Tibial nerve (tissue), 4 donors: Measurements from ENCODE around the gene CREB3. TPM values are rescaled to one million over a fixed set of nuclear protein-coding genes. Genes with fewer than 3 reads are reported as not detected.

Source experiments
- DNase-seq, 2 donors: peaks; one replicate each; pipeline ENCODE4 v3.0.0-alpha.2; 2019; ENCODE audit warnings: low spot score in 2 of 2
- H3K27ac ChIP-seq, 4 donors: fragments of 200-600 bp; sonication (generic) in 3 of 4; one replicate each; pipeline ENCODE4 v1.5.1; 2017 to 2019; ENCODE audit warnings: mild to moderate bottlenecking in 1 of 4
- H3K27me3 ChIP-seq, 2 donors: fragments of 200-600 bp; sonication (generic) in 1 of 2; one replicate each; pipeline versions ENCODE4 v1.5.1 to v1.6.0; 2017 to 2019
- H3K36me3 ChIP-seq, 3 donors: fragments of 200-600 bp; sonication (generic); one replicate each; pipeline ENCODE4 v1.5.1; 2018 to 2019
- H3K4me1 ChIP-seq, 4 donors: fragments of 200-600 bp; sonication (generic) in 3 of 4; one replicate each; pipeline ENCODE4 v1.5.1; 2017 to 2019
- H3K4me3 ChIP-seq, 4 donors: fragments of 200-600 bp; sonication (generic) in 3 of 4; one replicate each; pipeline ENCODE4 v1.5.1; 2017 to 2019; ENCODE audit warnings: mild to moderate bottlenecking in 1 of 4, moderate library complexity in 1 of 4
- H3K9me3 ChIP-seq, 4 donors: fragments of 200-600 bp; sonication (generic) in 3 of 4; one replicate each; pipeline ENCODE4 v1.5.1; 2017 to 2019
- CTCF ChIP-seq, 5 experiments: fragments of 200-600 bp in 3 of 5; fragments of 450-650 bp in 2 of 5; sonication (generic) in 3 of 5; IDR thresholded peaks; one replicate each; pipeline ENCODE4 v1.5.1; 2016 to 2019; ENCODE audit warnings: antibody characterized with exemption in 5 of 5, mild to moderate bottlenecking in 3 of 5, moderate library complexity in 2 of 5
- EP300 ChIP-seq, 2 donors: sonication (generic); formaldehyde crosslinking; IDR thresholded peaks; one replicate each; pipeline ENCODE4 v1.6.1; 2017; ENCODE audit warnings: antibody characterized with exemption in 2 of 2, mild to moderate bottlenecking in 1 of 2
- POLR2A ChIP-seq, 2 donors: fragments of 450-650 bp; IDR thresholded peaks; one replicate each; pipeline ENCODE4 v1.6.1; 2017; ENCODE audit warnings: antibody characterized with exemption in 2 of 2, mild to moderate bottlenecking in 2 of 2, moderate library complexity in 2 of 2
- WGBS, 2 donors: methylation state at CpG; one replicate each; pipeline ENCODE4 v1.1.5; 2018; 5-methylcytosine and 5-hydroxymethylcytosine counted together
- total RNA-seq, 4 donors: library from RNA; depleted of rRNA; stranded (reverse); fragments of >200 nt; gene quantifications; one replicate each; pipeline ENCODE4 v1.1.0, GENCODE V29; 2016

CREB3 gene
- total RNA-seq, 4 donors from 2014 or later: 41.6 to 70.1 (median 53.5) TPM

GRCh38 chr9:35756275-35757225 lies 24.1 kb downstream of the CREB3 start:
- WGBS, 2 donors: 16 to 18% methylated on average over 19 to 32 of the region's 48 CpGs
- H3K27ac ChIP-seq: peak overlapping the region; percentile 68 to 88 (median 84)
- H3K27me3 ChIP-seq: no peaks in the 10 kb centered on the region
- no peak for TF ChIP-seq POLR2A (IDR thresholded peaks at IDR 0.05)
- peak; percentile 47 to 72 (median 61) for TF ChIP-seq CTCF (IDR thresholded peaks at IDR 0.05)
- TF ChIP-seq EP300 (IDR thresholded peaks at IDR 0.05): no peak
- peak overlapping the region; percentile 37 to 64 (median 54) for H3K4me3 ChIP-seq
- peaks cover 0 to 55% (median 15%) of the 10 kb centered on the region in 4 donors for H3K4me1 ChIP-seq
- peak in 1 of 2 donors; percentile 41 for DNase-seq
- H3K9me3 ChIP-seq: no peaks in the 10 kb centered on the region
- peaks cover 0 to 40% (median 24%) of the 10 kb centered on the region in 3 donors for H3K36me3 ChIP-seq

GRCh38 chr9:35757226-35757891 lies 24.9 kb downstream of the CREB3 start:
- no peaks in the 10 kb centered on the region for H3K27me3 ChIP-seq
- peaks cover 0 to 32% (median 16%) of the 10 kb centered on the region in 3 donors for H3K36me3 ChIP-seq
- TF ChIP-seq EP300 (IDR thresholded peaks at IDR 0.05) (no peak), CTCF (IDR thresholded peaks at IDR 0.05) (no peak), POLR2A (IDR thresholded peaks at IDR 0.05) (no peak)
- 3% methylated on average over 19 to 20 of the region's 20 CpGs for WGBS, 2 donors
- no peaks in the 10 kb centered on the region for H3K9me3 ChIP-seq
- peak overlapping the region; percentile 68 to 88 (median 84) for H3K27ac ChIP-seq
- peaks cover 0 to 55% (median 15%) of the 10 kb centered on the region in 4 donors for H3K4me1 ChIP-seq
- peak overlapping the region; percentile 37 to 64 (median 54) for H3K4me3 ChIP-seq
- DNase-seq: no peak

- Histone ChIP-seq H3K27me3 (no peaks in the 10 kb centered on the region), H3K27ac (peak overlapping the region in 3 of 4 donors; percentile 82 to 88 (median 86)), H3K4me1 (peaks cover 0 to 55% (median 15%) of the 10 kb centered on the region in 4 donors), H3K4me3 (peak overlapping the region in 3 of 4 donors; percentile 37 to 64 (median 55)), H3K9me3 (no peaks in the 10 kb centered on the region), H3K36me3 (peaks cover 0 to 27% (median 10%) of the 10 kb centered on the region in 3 donors)
- TF ChIP-seq POLR2A (IDR thresholded peaks at IDR 0.05): no peak
- TF ChIP-seq CTCF (IDR thresholded peaks at IDR 0.05): no peak
- no peak for TF ChIP-seq EP300 (IDR thresholded peaks at IDR 0.05)
- DNase-seq: no peak
Measured at GRCh38 chr9:35757892-35758275, 25.4 kb downstream of the CREB3 start.

GRCh38 chr9:35758475-35759050 lies 26.1 kb downstream of the CREB3 start:
- Histone ChIP-seq H3K4me1 (peaks cover 0 to 55% (median 15%) of the 10 kb centered on the region in 4 donors), H3K27me3 (no peaks in the 10 kb centered on the region), H3K4me3 (no peak overlapping the region), H3K27ac (peak overlapping the region in 3 of 4 donors; percentile 82 to 88 (median 86)), H3K9me3 (no peaks in the 10 kb centered on the region), H3K36me3 (peaks cover 0 to 20% (median 4%) of the 10 kb centered on the region in 3 donors)
- TF ChIP-seq EP300 (IDR thresholded peaks at IDR 0.05) (no peak), CTCF (IDR thresholded peaks at IDR 0.05) (no peak), POLR2A (IDR thresholded peaks at IDR 0.05) (no peak)
- 37 to 39% methylated on average over 3 of the region's 3 CpGs for WGBS, 2 donors
- no peak for DNase-seq
